Mammary epithelial cell (primary cell): ENCODE data around the gene GCG.

Source experiments
- EZH2 ChIP-seq: IDR thresholded peaks from 2 replicates; pipeline ENCODE4 v1.6.1; 2012; ENCODE audit warnings: low read length, inconsistent platforms, borderline replicate concordance
- TF ChIP-seq, protein P1 (sequence below), 2 donors: IDR thresholded peaks in 1 of 2; conservative IDR thresholded peaks in 1 of 2; 2 replicates each; pipeline ENCODE4 v1.5.1; 2011 to 2012; ENCODE audit warnings: inconsistent platforms in 2 of 2, low read length in 2 of 2, mild to moderate bottlenecking in 2 of 2, control low read depth in 1 of 2, low read depth in 1 of 2; ENCODE audit not compliant: insufficient read depth in 1 of 2; ENCODE audit errors: extremely low read depth in 1 of 2

DNA sequence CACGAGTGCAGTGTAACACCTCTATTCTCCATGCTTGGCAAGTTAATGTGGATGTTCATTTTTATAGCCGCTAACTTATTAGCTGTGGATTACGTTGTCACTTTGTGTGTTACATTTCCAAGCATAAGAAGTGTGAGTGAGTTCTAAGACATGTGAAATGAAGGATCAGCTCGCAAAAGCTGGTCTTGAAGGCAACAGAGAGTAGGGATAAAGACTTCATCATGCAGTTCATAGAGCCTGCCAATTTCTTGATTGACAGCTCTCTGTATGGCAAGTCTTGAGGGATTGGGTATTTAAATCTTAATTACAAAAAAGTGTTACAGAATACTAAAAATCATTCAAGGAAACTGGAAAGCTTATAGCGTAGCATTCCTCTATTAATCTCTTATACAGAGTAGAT is 52.2 kb downstream of the GCG start:
- TF ChIP-seq EZH2, result no peak
- TF ChIP-seq, protein P1, sequence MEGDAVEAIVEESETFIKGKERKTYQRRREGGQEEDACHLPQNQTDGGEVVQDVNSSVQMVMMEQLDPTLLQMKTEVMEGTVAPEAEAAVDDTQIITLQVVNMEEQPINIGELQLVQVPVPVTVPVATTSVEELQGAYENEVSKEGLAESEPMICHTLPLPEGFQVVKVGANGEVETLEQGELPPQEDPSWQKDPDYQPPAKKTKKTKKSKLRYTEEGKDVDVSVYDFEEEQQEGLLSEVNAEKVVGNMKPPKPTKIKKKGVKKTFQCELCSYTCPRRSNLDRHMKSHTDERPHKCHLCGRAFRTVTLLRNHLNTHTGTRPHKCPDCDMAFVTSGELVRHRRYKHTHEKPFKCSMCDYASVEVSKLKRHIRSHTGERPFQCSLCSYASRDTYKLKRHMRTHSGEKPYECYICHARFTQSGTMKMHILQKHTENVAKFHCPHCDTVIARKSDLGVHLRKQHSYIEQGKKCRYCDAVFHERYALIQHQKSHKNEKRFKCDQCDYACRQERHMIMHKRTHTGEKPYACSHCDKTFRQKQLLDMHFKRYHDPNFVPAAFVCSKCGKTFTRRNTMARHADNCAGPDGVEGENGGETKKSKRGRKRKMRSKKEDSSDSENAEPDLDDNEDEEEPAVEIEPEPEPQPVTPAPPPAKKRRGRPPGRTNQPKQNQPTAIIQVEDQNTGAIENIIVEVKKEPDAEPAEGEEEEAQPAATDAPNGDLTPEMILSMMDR (conservative IDR thresholded peaks at IDR 0.05 in 1 of 2, IDR thresholded peaks at IDR 0.05 in 1 of 2; ENCODE audit: extremely low read depth in 1 of 2, insufficient read depth in 1 of 2, low read depth in 1 of 2, low read length in 2 of 2), result no peak
